Calu3 (cell line): ENCODE results near the gene TNFRSF25. TPM values are rescaled to one million over a fixed set of nuclear protein-coding genes. Genes with fewer than 3 reads are reported as not detected.
"Not testable (repeated sequence)": the region's sequence is repeated elsewhere in the genome, so short reads cannot be mapped to it uniquely, and the experiment has no call there.

ENCODE experiments used
- BruUV-seq: library from RNA; stranded (reverse); fragments of 400-500 nt; replicated peaks from 2 replicates; lab custom pipeline; 2021; lab: Mats Ljungman, UMichigan
- CTCF ChIA-PET: fragments of 300-600 bp; sonication (Branson Sonifier 250); formaldehyde crosslinking; loops from one replicate; lab custom pipeline; 2022; ENCODE audit warnings: antibody characterized with exemption; lab: Charles Lee
- DNase-seq: peaks from one replicate; pipeline ENCODE4 v3.0.0; 2022
- H3K27ac Mint-ChIP-seq: one replicate; pipeline ENCODE4 v1.8.0; 2022; ENCODE audit warnings: mixed read lengths; ENCODE audit not compliant: unreplicated experiment
- H3K27me3 Mint-ChIP-seq: one replicate; pipeline ENCODE4 v1.8.0; 2022; ENCODE audit warnings: mixed read lengths; ENCODE audit not compliant: unreplicated experiment
- H3K36me3 Mint-ChIP-seq: one replicate; pipeline ENCODE4 v1.8.0; 2022; ENCODE audit warnings: mild to moderate bottlenecking, moderate library complexity, mixed read lengths; ENCODE audit not compliant: insufficient read depth, unreplicated experiment
- H3K4me1 Mint-ChIP-seq: one replicate; pipeline ENCODE4 v1.8.0; 2022; ENCODE audit warnings: mild to moderate bottlenecking, low read depth, mixed read lengths; ENCODE audit not compliant: unreplicated experiment
- H3K4me3 Mint-ChIP-seq: one replicate; pipeline ENCODE4 v1.8.0; 2022; ENCODE audit warnings: mild to moderate bottlenecking, low read depth, moderate library complexity, mixed read lengths; ENCODE audit not compliant: unreplicated experiment
- H3K9me3 Mint-ChIP-seq: one replicate; pipeline ENCODE4 v1.8.0; 2022; ENCODE audit warnings: low read depth, mixed read lengths; ENCODE audit not compliant: unreplicated experiment
- intact Hi-C: fragments of 100-400 bp; cut with micrococcal nuclease; formaldehyde crosslinking; loops from one replicate; pipeline ENCODE4 v1.10.0; 2022; ENCODE audit not compliant: unreplicated experiment
- total RNA-seq: library from RNA; stranded (reverse); gene quantifications from 2 replicates; pipeline ENCODE4 v1.2.3, GENCODE V29; 2022
- TF ChIP-seq, protein P1 (sequence below): fragments of 200-600 bp; IDR thresholded peaks from one replicate; pipeline ENCODE4 v1.8.0; 2022; ENCODE audit warnings: antibody characterized with exemption; ENCODE audit not compliant: unreplicated experiment

TNFRSF25 gene
- total RNA-seq, 1 experiment from 2014 or later: 6.4 TPM

DNA sequence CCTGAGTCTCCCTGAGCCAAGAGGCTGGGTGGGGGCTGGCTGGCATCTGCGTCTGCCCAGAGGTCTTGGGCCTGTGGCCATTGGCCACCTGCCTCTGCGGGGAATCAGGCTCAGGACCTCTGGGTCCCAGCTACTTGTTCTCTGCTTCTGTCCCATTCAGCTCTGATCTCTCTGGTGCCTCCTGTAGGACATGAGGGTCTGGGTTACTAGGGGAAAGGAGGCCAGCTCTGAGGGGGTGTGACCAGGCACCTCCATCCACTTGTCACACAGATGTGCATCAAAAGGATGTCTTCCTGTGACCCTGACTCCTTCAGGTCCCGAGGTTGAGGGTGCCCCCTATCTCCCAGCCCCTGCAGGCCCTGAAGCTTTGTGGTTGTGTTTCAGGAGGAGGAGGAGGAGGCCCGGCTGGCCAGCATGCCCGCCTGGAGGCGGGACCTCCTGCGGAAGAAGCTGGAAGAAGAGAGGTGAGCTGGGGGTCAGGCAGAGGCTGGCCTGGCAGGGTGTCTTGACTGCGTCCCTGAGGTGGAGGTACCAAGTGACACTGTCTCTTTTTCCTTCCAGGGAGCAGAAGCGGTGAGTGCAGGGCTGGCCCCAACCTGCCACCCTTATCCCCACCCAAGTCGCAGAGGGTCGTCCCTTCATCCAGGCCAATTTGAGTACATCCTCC, 9.0 kb downstream of the TNFRSF25 start:
- Mint-ChIP-seq H3K4me3 (no peak overlapping the region), H3K4me1 (no peaks in the 10 kb centered on the region), H3K27me3 (no peaks in the 10 kb centered on the region), H3K27ac (no peak overlapping the region), H3K36me3 (no peaks in the 10 kb centered on the region), H3K9me3 (no peaks in the 10 kb centered on the region)
- TF ChIP-seq, protein P1, sequence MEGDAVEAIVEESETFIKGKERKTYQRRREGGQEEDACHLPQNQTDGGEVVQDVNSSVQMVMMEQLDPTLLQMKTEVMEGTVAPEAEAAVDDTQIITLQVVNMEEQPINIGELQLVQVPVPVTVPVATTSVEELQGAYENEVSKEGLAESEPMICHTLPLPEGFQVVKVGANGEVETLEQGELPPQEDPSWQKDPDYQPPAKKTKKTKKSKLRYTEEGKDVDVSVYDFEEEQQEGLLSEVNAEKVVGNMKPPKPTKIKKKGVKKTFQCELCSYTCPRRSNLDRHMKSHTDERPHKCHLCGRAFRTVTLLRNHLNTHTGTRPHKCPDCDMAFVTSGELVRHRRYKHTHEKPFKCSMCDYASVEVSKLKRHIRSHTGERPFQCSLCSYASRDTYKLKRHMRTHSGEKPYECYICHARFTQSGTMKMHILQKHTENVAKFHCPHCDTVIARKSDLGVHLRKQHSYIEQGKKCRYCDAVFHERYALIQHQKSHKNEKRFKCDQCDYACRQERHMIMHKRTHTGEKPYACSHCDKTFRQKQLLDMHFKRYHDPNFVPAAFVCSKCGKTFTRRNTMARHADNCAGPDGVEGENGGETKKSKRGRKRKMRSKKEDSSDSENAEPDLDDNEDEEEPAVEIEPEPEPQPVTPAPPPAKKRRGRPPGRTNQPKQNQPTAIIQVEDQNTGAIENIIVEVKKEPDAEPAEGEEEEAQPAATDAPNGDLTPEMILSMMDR: no peak
- no peak for DNase-seq
- BruUV-seq: no TSS peak
- intact Hi-C loops: no loop called here
- CTCF ChIA-PET: interaction anchor here (0.6 to 0.7 kb wide), 2 partner anchors 20 to 35 kb away, joined by 6 to 7 read pairs; no protein-coding TSS in a partner anchor

DNA sequence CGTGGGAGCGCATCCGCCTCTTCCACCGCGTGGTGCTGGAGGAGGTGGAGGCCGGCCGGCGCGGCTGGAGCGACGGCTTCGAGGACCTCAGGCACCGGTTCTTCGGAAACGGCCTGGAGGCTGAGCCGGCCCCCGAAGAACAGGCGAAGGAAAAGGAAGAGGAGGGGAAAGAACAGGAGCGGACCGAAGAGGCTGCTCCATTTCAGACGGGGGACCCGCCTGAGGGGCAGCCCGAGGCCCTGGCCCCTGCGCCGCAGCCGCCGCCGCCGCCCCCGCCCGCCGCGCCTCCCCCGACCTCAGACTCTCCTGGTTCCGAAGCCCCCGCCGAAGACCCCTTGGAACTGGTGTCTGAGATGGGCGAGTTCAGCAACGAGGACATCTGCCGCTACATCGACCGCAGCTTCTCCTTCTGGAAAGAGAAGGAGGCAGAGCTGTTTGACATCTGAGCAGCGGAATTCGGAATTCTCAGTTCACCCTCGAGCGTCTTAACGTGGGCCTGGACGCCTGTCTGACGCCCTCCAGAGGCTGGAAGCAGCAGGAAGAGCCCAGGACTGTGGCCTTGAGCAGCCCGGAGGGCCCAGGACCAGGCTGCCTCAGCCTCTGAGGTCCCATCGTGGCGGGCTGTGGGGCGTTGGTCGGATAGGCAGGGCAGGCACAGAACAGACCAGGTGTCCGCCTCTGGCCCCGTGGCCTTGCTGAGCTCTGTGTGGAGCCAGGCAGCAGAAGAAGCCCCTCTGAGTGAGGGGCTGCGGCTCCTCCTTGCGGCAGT, 10.0 kb downstream of the TNFRSF25 start:
- H3K36me3 Mint-ChIP-seq, intact Hi-C loops, H3K9me3 Mint-ChIP-seq, CTCF ChIA-PET, DNase-seq, H3K27ac Mint-ChIP-seq, H3K4me3 Mint-ChIP-seq, H3K4me1 Mint-ChIP-seq, H3K27me3 Mint-ChIP-seq, BruUV-seq: not testable (repeated sequence)

DNA sequence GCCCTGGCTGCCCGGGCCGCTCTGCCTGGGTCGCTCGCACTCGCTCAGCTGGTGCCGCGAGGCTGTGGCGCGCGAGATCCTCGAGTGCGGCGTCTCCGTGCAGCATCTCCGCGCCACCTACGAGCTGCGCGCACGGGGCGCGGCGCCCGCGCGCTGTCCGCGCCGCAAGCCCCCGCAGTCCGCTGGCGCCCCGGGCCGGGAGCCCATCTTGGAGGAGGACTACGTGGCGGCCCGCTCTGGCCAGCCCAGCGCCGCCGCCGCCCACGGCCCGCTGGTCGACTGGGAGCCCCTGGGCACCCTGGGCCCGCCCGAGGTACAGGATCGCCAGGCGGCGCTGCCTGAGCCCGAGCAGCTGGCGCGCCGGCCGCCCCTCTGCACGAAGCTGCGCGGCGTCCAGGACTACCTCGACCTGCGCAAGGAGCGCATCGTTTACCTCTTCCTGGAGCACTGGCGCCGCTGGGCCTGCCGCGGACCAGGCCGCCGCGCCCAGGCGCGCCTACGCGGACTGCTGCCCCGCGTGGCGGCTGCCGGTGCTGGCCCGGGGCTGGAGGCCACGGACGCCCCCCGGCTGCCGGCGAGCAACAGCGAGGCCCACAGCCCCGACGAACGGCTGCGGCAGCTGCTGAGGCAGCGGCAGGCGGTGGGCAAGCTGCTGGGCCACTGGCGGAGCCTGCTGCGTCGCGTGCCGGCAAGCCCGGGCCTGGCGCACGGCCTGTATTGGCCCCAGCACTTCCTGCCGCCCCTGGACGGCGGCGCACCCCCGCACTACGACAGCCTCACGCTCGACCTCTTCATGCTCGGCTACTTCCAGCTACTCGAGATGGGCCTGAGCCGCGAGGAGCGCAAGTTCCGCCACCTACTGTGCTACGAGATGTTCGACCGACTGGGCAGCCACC, 10.9 kb downstream of the TNFRSF25 start:
- H3K9me3 Mint-ChIP-seq: no peaks in the 10 kb centered on the region
- no TSS peak for BruUV-seq

DNA sequence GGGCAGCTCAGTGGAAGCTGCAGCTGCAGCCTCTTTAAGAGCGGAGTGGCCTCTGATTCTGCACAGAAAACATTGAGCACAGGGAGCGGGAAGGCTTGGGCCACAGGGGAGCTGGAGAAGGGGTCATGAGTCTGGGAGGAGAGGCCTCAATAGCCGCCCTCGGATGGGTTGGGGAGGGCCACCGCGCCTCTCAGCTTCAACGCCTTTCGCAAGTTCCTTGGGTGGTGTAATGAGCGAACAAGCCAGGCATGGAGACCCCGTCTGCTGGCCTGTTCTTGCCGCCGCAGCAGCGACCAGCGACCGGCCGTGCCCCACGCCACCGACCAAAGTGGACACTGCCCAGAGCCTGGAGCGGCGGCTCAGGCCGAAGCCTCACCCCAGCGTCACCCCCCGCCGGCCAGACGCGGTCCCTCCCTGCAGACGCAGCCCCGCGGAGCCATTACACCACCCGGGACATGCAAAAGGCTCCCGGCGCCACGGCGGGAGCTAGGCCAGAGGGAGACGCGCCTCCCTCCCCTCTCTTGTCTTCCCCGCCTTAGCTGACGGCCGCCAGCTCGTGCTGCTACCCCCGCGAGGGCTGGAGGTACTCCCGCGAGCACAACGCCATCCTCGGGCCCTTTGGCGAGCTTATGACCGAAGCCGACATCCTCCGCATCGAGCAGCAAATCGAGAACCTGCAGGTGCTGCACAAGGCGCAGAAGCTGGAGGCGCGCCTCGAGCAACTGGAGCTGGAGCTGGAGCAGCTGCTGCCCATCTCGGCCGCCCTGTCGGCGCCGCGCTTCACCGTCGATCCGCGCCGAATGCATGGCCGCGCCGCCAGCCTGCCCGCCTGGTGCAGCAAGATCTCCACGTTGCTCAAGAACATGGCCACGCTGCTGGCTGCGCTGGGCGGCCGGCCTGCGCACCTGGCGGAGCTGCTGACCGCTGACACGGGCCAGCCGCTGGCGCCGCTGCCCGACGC, 11.8 kb downstream of the TNFRSF25 start:
- H3K4me3 Mint-ChIP-seq, intact Hi-C loops, DNase-seq, H3K4me1 Mint-ChIP-seq, CTCF ChIA-PET, H3K9me3 Mint-ChIP-seq, H3K36me3 Mint-ChIP-seq, BruUV-seq, H3K27ac Mint-ChIP-seq: not testable (repeated sequence)
- peaks cover 13% of the 10 kb centered on the region for H3K27me3 Mint-ChIP-seq

More for the DNA sequence above, 10.9 kb downstream of the TNFRSF25 start:
- H3K4me3 Mint-ChIP-seq: no peak overlapping the region
- peaks cover 3% of the 10 kb centered on the region for H3K27me3 Mint-ChIP-seq
- CTCF ChIA-PET: no interaction called here
- H3K36me3 Mint-ChIP-seq: no peaks in the 10 kb centered on the region
- TF ChIP-seq, protein P1: no peak
- no peak overlapping the region for H3K27ac Mint-ChIP-seq
- no peak for DNase-seq
- H3K4me1 Mint-ChIP-seq: no peaks in the 10 kb centered on the region
- intact Hi-C loops: no loop called here
